Smooth muscle cell of the brain vasculature (primary cell): ENCODE measurements around the gene JOSD2.

Experiments used
- DNase-seq: peaks from one replicate; pipeline ENCODE4 v3.0.0-alpha.2; 2012; ENCODE audit warnings: low read depth, low spot score

JOSD2 gene

GRCh38 chr19:50514346-50515167 lies 3.6 kb upstream of the JOSD2 start:
- DNase-seq, result no peak

- no peak for DNase-seq
Measured at GRCh38 chr19:50513746-50514345, 2.9 kb upstream of the JOSD2 start, which contains the start of gene ASPDH. ASPDH (minus strand) TSS chr19:50513913; CDS start chr19:50513823, 90 bp downstream.

GRCh38 chr19:50512999-50513745 lies 2.2 kb upstream of the JOSD2 start:
- DNase-seq, result no peak

GRCh38 chr19:50512112-50512998 lies 1.4 kb upstream of the JOSD2 start:
- DNase-seq, result no peak

GRCh38 chr19:50510700-50511068 lies 307 bp downstream of the JOSD2 start:
- no peak for DNase-seq

GRCh38 chr19:50510121-50510670 lies 795 bp downstream of the JOSD2 start:
- DNase-seq, result no peak

- no peak for DNase-seq
Measured at GRCh38 chr19:50509366-50509765, 1.6 kb downstream of the JOSD2 start.

GRCh38 chr19:50508843-50509190 lies 2.2 kb downstream of the JOSD2 start:
- DNase-seq, result no peak

GRCh38 chr19:50507376-50507775 lies 3.6 kb downstream of the JOSD2 start:
- no peak for DNase-seq

GRCh38 chr19:50506700-50507099 lies 4.3 kb downstream of the JOSD2 start:
- DNase-seq, result no peak

- no peak for DNase-seq
Measured at GRCh38 chr19:50505856-50506611, 5.0 kb downstream of the JOSD2 start.

GRCh38 chr19:50501568-50502475 lies 9.2 kb downstream of the JOSD2 start:
- no peak for DNase-seq

GRCh38 chr19:50501186-50501567 lies 9.8 kb downstream of the JOSD2 start:
- DNase-seq, result no peak

GRCh38 chr19:50500753-50501151 lies 10.2 kb downstream of the JOSD2 start:
- DNase-seq, result no peak

- no peak for DNase-seq
Measured at GRCh38 chr19:50500060-50500752, 10.8 kb downstream of the JOSD2 start.

GRCh38 chr19:50498219-50499056 lies 12.6 kb downstream of the JOSD2 start:
- DNase-seq, result no peak

GRCh38 chr19:50497022-50497405 lies 14.0 kb downstream of the JOSD2 start:
- DNase-seq, result no peak
